HepG2 (cell line): ENCODE results near the gene GFPT2.

ENCODE experiments used
- CTCF ChIP-seq: sonication (generic); formaldehyde crosslinking; IDR thresholded peaks from 2 replicates; pipeline ENCODE4 v1.5.0; 2020; ENCODE audit warnings: mild to moderate bottlenecking, missing genetic modification reagents, moderate library complexity
- EHMT2 ChIP-seq: fragments of 200-600 bp; sonication (generic); IDR thresholded peaks from 2 replicates; pipeline ENCODE4 v1.7.0; 2017; ENCODE audit warnings: antibody characterized with exemption, low read depth, low read length, borderline replicate concordance
- ELF1 ChIP-seq: sonication (generic); formaldehyde crosslinking; IDR thresholded peaks from 2 replicates; pipeline ENCODE4 v1.4.0; 2020; ENCODE audit warnings: missing genetic modification reagents
- KAT2B ChIP-seq: fragments of 150-350 bp; IDR thresholded peaks from 2 replicates; pipeline ENCODE4 v1.6.1; 2014; ENCODE audit warnings: low read depth, low read length, borderline replicate concordance
- MAX ChIP-seq: IDR thresholded peaks from 2 replicates; pipeline ENCODE4 v1.6.1; 2012; ENCODE audit warnings: inconsistent platforms
- MLX ChIP-seq: IDR thresholded peaks from 2 replicates; pipeline ENCODE4 v1.6.1; 2016
- POLR2A ChIP-seq, 2 experiments: IDR thresholded peaks; 2 replicates each; pipeline ENCODE4 v1.6.1; 2011; ENCODE audit warnings: low read depth in 2 of 2, low read length in 2 of 2, mild to moderate bottlenecking in 1 of 2, moderate library complexity in 1 of 2; ENCODE audit not compliant: insufficient read depth in 1 of 2
- SMC3 ChIP-seq: IDR thresholded peaks from 2 replicates; pipeline ENCODE4 v1.6.1; 2011; ENCODE audit warnings: low read length, improper control_type of control experiment
- SNAPC4 ChIP-seq: sonication (generic); formaldehyde crosslinking; IDR thresholded peaks from 2 replicates; pipeline ENCODE4 v1.4.0; 2020; ENCODE audit warnings: mild to moderate bottlenecking, missing genetic modification reagents
- ZNF282 ChIP-seq: fragments of 450-650 bp; IDR thresholded peaks from 2 replicates; pipeline ENCODE4 v1.6.1; 2018; ENCODE audit not compliant: partially characterized antibody
- ZNF496 ChIP-seq: sonication (generic); formaldehyde crosslinking; IDR thresholded peaks from 2 replicates; pipeline ENCODE4 v1.8.1; 2023; ENCODE audit warnings: mild to moderate bottlenecking, moderate library complexity, missing genetic modification reagents; ENCODE audit not compliant: insufficient replicate concordance
- ZNF639 ChIP-seq: conservative IDR thresholded peaks from 2 replicates; pipeline ENCODE4 v1.6.1; 2018; ENCODE audit warnings: missing genetic modification reagents
- ZNF747 ChIP-seq: sonication (generic); formaldehyde crosslinking; IDR thresholded peaks from 2 replicates; pipeline ENCODE4 v1.8.1; 2023; ENCODE audit warnings: missing genetic modification reagents, mild to moderate bottlenecking, borderline replicate concordance
- TF ChIP-seq, protein P1 (sequence below): sonication (generic); formaldehyde crosslinking; IDR thresholded peaks from 2 replicates; pipeline ENCODE4 v1.8.0; 2023; ENCODE audit warnings: mild to moderate bottlenecking, missing genetic modification reagents

DNA sequence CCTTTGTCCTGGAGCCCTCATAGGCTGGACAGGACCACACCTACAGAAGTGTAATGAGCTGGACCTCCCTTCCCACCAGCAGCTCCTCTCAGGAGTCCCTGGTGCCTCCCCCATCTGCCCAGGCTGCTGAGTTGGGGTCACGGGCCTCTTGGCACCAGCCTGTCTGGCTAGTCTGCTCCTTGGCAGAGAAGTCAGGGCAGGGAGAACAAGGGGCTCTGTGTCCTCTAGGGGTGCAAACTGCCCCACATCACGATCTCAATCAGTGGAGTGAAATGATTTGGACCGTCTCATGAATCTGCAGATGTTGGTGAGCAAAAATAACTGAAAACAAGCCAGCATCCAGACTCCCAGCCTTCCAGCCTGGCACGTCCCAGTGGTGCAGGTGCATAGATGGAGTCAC, 14.9 kb upstream of the GFPT2 start:
- TF ChIP-seq EHMT2 (no peak), POLR2A (IDR thresholded peaks at IDR 0.05; ENCODE audit: insufficient read depth in 1 of 2, low read depth in 2 of 2, low read length in 2 of 2) (no peak), ZNF747 (CRISPR knock-in tag) (no peak), KAT2B (no peak), CTCF (no peak), ZNF639 (CRISPR knock-in tag) (no peak), ZNF282 (no peak), ELF1 (no peak), MAX (no peak), SMC3 (no peak), SNAPC4 (no peak), ZNF496 (no peak), MLX (no peak)
- TF ChIP-seq, protein P1, sequence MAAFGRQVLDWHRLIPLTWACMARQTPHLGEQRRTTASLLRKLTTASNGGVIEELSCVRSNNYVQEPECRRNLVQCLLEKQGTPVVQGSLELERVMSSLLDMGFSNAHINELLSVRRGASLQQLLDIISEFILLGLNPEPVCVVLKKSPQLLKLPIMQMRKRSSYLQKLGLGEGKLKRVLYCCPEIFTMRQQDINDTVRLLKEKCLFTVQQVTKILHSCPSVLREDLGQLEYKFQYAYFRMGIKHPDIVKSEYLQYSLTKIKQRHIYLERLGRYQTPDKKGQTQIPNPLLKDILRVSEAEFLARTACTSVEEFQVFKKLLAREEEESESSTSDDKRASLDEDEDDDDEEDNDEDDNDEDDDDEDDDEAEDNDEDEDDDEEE (CRISPR knock-in tag) = no peak
